Trophoblast cell (in vitro differentiated cells and primary cell): ENCODE results near the gene FGL2.

Source experiments
- DNase-seq, 2 donors: peaks; one replicate each; pipeline ENCODE4 v3.0.0-alpha.2; 2016
- H2AFZ ChIP-seq: 2 replicates; pipeline ENCODE4 v1.6.1; 2013; ENCODE audit warnings: low read length, moderate library complexity, mild to moderate bottlenecking; ENCODE audit not compliant: insufficient read depth, poor library complexity
- H2AK5ac ChIP-seq: 2 replicates; pipeline ENCODE4 v1.6.1; 2013; ENCODE audit warnings: mild to moderate bottlenecking, low read length
- H2BK120ac ChIP-seq: 2 replicates; pipeline ENCODE4 v1.6.1; 2013; ENCODE audit warnings: low read length, mild to moderate bottlenecking, moderate library complexity; ENCODE audit not compliant: insufficient read depth, poor library complexity
- H2BK12ac ChIP-seq: 2 replicates; pipeline ENCODE4 v1.6.1; 2013; ENCODE audit warnings: mild to moderate bottlenecking, low read length, moderate library complexity
- H2BK5ac ChIP-seq: 2 replicates; pipeline ENCODE4 v1.6.1; 2013; ENCODE audit warnings: low read length, low read depth, moderate library complexity, mild to moderate bottlenecking; ENCODE audit not compliant: poor library complexity
- H3K14ac ChIP-seq: 2 replicates; pipeline ENCODE4 v1.6.1; 2013; ENCODE audit warnings: mild to moderate bottlenecking, low read length
- H3K18ac ChIP-seq: 2 replicates; pipeline ENCODE4 v1.6.1; 2013; ENCODE audit warnings: mild to moderate bottlenecking, low read length
- H3K23ac ChIP-seq: 2 replicates; pipeline ENCODE4 v1.6.1; 2013; ENCODE audit warnings: low read length
- H3K27ac ChIP-seq: 2 replicates; pipeline ENCODE4 v1.5.1; 2013; ENCODE audit warnings: low read depth, mild to moderate bottlenecking, inconsistent platforms, low read length, moderate library complexity
- H3K27me3 ChIP-seq: 2 replicates; pipeline ENCODE4 v1.6.1; 2013; ENCODE audit warnings: inconsistent platforms, mild to moderate bottlenecking, low read length, moderate library complexity; ENCODE audit not compliant: insufficient read depth
- H3K36me3 ChIP-seq, 2 experiments: 1 replicate in 1 of 2; 2 replicates in 1 of 2; pipeline ENCODE4 v1.6.1; 2013; ENCODE audit warnings: low read length in 2 of 2, mild to moderate bottlenecking in 2 of 2, moderate library complexity in 1 of 2; ENCODE audit not compliant: insufficient read depth in 2 of 2, control insufficient read depth in 1 of 2
- H3K4ac ChIP-seq: 2 replicates; pipeline ENCODE4 v1.6.1; 2013; ENCODE audit warnings: low read depth, mild to moderate bottlenecking, low read length, moderate library complexity
- H3K4me1 ChIP-seq, 2 experiments: 1 replicate in 1 of 2; 2 replicates in 1 of 2; pipeline ENCODE4 v1.6.1; 2013; ENCODE audit warnings: low read length in 2 of 2, mild to moderate bottlenecking in 2 of 2, moderate library complexity in 1 of 2; ENCODE audit not compliant: insufficient read depth in 2 of 2, control insufficient read depth in 1 of 2
- H3K4me2 ChIP-seq: 2 replicates; pipeline ENCODE4 v1.6.1; 2013; ENCODE audit warnings: inconsistent platforms, mild to moderate bottlenecking, low read length, moderate library complexity
- H3K4me3 ChIP-seq: 2 replicates; pipeline ENCODE4 v1.5.1; 2013; ENCODE audit warnings: mild to moderate bottlenecking, low read depth, low read length, inconsistent platforms
- H3K79me1 ChIP-seq: one replicate; pipeline ENCODE4 v1.6.1; 2013; ENCODE audit warnings: low read length
- H3K79me2 ChIP-seq: 2 replicates; pipeline ENCODE4 v1.6.1; 2013; ENCODE audit warnings: low read length, mild to moderate bottlenecking; ENCODE audit not compliant: control insufficient read depth, insufficient read depth, poor library complexity
- H3K9ac ChIP-seq: 2 replicates; pipeline ENCODE4 v1.6.1; 2013; ENCODE audit warnings: mild to moderate bottlenecking, low read length
- H3K9me3 ChIP-seq: 2 replicates; pipeline ENCODE4 v1.6.1; 2013; ENCODE audit warnings: low read depth, mild to moderate bottlenecking, control low read depth, inconsistent platforms, low read length; ENCODE audit not compliant: insufficient read depth
- H4K12ac ChIP-seq: 2 replicates; pipeline ENCODE4 v1.6.1; 2013; ENCODE audit warnings: low read depth, mild to moderate bottlenecking, low read length, moderate library complexity
- H4K8ac ChIP-seq: 2 replicates; pipeline ENCODE4 v1.6.1; 2013; ENCODE audit warnings: low read depth, mild to moderate bottlenecking, low read length, moderate library complexity
- H4K91ac ChIP-seq: one replicate; pipeline ENCODE4 v1.6.1; 2013; ENCODE audit warnings: low read depth, mild to moderate bottlenecking, low read length, moderate library complexity
- WGBS: extraction: QIAGEN DNeasy Blood & Tissue Kit; methylation state at CpG from one replicate; pipeline ENCODE4 v1.1.7; 2013; ENCODE audit warnings: missing lambda C conversion rate; ENCODE audit not compliant: insufficient read length, insufficient coverage; ENCODE audit errors: extremely low coverage; 5-methylcytosine and 5-hydroxymethylcytosine counted together

The FGL2 gene

GRCh38 chr7:77184463-77184862 lies 15.2 kb downstream of the FGL2 start:
- Histone ChIP-seq H3K27ac (no peak overlapping the region), H4K91ac (no peak overlapping the region), H2AK5ac (no peak overlapping the region), H3K9me3 (no peaks in the 10 kb centered on the region), H3K4me2 (no peak overlapping the region), H3K79me2 (no peaks in the 10 kb centered on the region), H3K4me3 (no peak overlapping the region), H3K4ac (no peak overlapping the region), H3K4me1 (no peaks in the 10 kb centered on the region), H3K79me1 (no peaks in the 10 kb centered on the region), H2AFZ (no peak overlapping the region), H2BK12ac (no peak overlapping the region), H4K12ac (no peak overlapping the region), H3K18ac (no peak overlapping the region), H3K14ac (no peak overlapping the region), H3K9ac (no peak overlapping the region), H2BK120ac (no peak overlapping the region), H3K36me3 (no peaks in the 10 kb centered on the region), H3K27me3 (no peaks in the 10 kb centered on the region), H3K23ac (no peak overlapping the region), H2BK5ac (no peak overlapping the region), H4K8ac (no peak overlapping the region)
- DNase-seq = no peak

DNA sequence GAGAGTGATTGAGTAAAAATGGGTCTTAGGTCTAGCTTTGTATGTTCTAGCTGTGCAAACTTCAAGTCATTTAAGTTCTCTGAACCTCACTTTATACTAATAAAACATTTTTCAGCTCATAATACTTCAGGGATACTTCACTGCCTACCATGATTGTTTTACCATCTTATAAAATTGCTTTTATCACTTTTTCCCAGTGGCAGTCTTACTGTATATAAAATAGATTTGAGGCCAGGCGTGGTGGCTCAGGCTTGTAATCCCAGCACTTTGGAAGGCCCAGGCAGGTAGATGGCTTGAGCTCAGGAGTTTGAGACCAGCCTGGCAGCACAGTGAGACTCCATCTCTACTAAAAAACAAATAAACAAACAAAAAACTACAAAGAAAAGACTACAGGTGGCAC lies 17.4 kb downstream of the FGL2 start:
- Histone ChIP-seq H3K4ac (no peak overlapping the region), H2AK5ac (no peak overlapping the region), H2BK120ac (no peak overlapping the region), H2AFZ (no peak overlapping the region), H3K14ac (no peak overlapping the region), H3K79me2 (no peaks in the 10 kb centered on the region), H3K27ac (no peak overlapping the region), H3K9ac (no peak overlapping the region), H3K18ac (no peak overlapping the region), H3K27me3 (no peaks in the 10 kb centered on the region), H3K4me1 (no peaks in the 10 kb centered on the region), H3K4me3 (no peak overlapping the region), H3K36me3 (no peaks in the 10 kb centered on the region), H3K9me3 (no peaks in the 10 kb centered on the region), H4K91ac (no peak overlapping the region), H3K4me2 (no peak overlapping the region), H3K79me1 (no peaks in the 10 kb centered on the region), H3K23ac (no peak overlapping the region), H2BK12ac (no peak overlapping the region), H4K12ac (no peak overlapping the region), H2BK5ac (no peak overlapping the region), H4K8ac (no peak overlapping the region)
- WGBS = no CpG with 5 or more reads among the region's 1 CpG
- DNase-seq = no peak

GRCh38 chr7:77181734-77182133 lies 17.9 kb downstream of the FGL2 start:
- Histone ChIP-seq H3K4ac (no peak overlapping the region), H4K8ac (no peak overlapping the region), H2AK5ac (no peak overlapping the region), H3K9ac (no peak overlapping the region), H3K27me3 (no peaks in the 10 kb centered on the region), H3K36me3 (no peaks in the 10 kb centered on the region), H2BK120ac (no peak overlapping the region), H3K4me1 (no peaks in the 10 kb centered on the region), H3K18ac (no peak overlapping the region), H2BK12ac (no peak overlapping the region), H4K12ac (no peak overlapping the region), H3K79me2 (no peaks in the 10 kb centered on the region), H2BK5ac (no peak overlapping the region), H3K27ac (no peak overlapping the region), H2AFZ (no peak overlapping the region), H3K79me1 (no peaks in the 10 kb centered on the region), H3K9me3 (no peaks in the 10 kb centered on the region), H4K91ac (no peak overlapping the region), H3K4me3 (no peak overlapping the region), H3K14ac (no peak overlapping the region), H3K4me2 (no peak overlapping the region), H3K23ac (no peak overlapping the region)
- no CpG with 5 or more reads among the region's 3 CpGs for WGBS
- DNase-seq = no peak

DNA sequence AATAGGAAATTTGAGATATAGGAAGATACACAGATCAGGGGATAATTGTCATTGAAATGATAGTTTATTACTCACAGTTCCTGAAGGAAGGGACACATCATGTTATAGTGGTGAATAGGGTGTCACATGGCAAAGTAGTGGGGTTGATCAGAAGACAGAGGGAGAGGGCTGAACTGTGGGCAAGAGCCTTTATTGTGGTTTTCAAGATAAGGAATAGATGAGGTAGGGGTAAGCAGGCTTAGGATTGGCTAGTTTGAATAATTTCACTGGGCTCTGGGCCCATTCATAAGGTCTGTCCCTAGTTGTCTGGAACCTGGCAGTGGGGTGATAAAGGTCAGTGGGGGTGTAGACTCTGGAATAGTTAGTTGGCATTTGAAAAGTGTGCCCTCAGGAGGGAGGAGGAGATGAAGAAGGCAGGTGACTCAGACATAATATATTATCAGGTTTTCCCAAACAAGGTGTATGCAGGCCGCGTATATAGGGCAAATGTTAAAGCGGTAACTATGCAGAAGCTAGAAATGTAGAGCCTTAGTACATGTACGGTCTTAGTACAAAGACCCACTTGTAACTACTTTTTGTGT lies 18.5 kb downstream of the FGL2 start:
- H3K18ac ChIP-seq = no peak overlapping the region
- H3K79me2 ChIP-seq = no peaks in the 10 kb centered on the region
- no CpG with 5 or more reads among the region's 4 CpGs for WGBS
- H3K9ac ChIP-seq = no peak overlapping the region
- no peak overlapping the region for H3K4me2 ChIP-seq
- no peak overlapping the region for H3K14ac ChIP-seq
- no peaks in the 10 kb centered on the region for H3K79me1 ChIP-seq
- no peak overlapping the region for H2AK5ac ChIP-seq
- H3K27me3 ChIP-seq = no peaks in the 10 kb centered on the region
- no peak overlapping the region for H2BK120ac ChIP-seq
- no peaks in the 10 kb centered on the region for H3K36me3 ChIP-seq
- peak; percentile 20 to 50 for DNase-seq
- no peak overlapping the region for H2BK5ac ChIP-seq
- no peak overlapping the region for H4K91ac ChIP-seq
- no peak overlapping the region for H2AFZ ChIP-seq
- H4K12ac ChIP-seq = no peak overlapping the region
- H3K4me3 ChIP-seq = no peak overlapping the region
- no peaks in the 10 kb centered on the region for H3K4me1 ChIP-seq
- no peak overlapping the region for H4K8ac ChIP-seq
- H3K23ac ChIP-seq = no peak overlapping the region
- no peaks in the 10 kb centered on the region for H3K9me3 ChIP-seq
- H3K27ac ChIP-seq = no peak overlapping the region
- H3K4ac ChIP-seq = no peak overlapping the region
- no peak overlapping the region for H2BK12ac ChIP-seq
